ENCODE results near the gene ARMC8.

The ARMC8 gene

GRCh38 chr3:138289701-138290100 lies 102.6 kb downstream of the ARMC8 start:
- no peak for TF ChIP-seq CTCF (IDR thresholded peaks at IDR 0.05; ENCODE audit: low read depth, low read length)
- H3K9me3 ChIP-seq, result no peaks in the 10 kb centered on the region
- DNase-seq, result no peak
- H3K27me3 ChIP-seq, result no peaks in the 10 kb centered on the region
- peaks cover 36% of the 10 kb centered on the region for H3K36me3 ChIP-seq
- no peaks in the 10 kb centered on the region for H3K4me1 ChIP-seq
- no peak overlapping the region for H3K4me3 ChIP-seq (ENCODE audit: low read depth, low read length)

DNA sequence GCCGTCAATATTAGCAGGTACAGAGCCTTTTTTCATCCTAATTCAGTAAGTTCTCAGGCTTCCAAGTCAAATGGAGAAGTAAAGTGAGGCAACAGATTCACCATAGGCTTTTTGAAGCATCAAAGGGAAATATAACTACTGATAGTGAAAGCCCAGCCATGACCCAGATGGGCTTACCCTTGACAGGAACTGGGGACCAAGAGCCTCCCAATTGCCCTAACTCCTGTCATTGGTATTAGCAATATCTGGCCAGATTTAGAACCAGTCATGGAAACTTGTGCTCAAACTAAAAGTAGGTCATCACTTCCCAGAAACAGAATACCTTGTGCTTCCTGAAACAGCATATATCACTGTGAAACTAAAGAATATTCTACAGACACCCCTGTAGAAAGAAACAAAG lies 109.5 kb downstream of the ARMC8 start:
- DNase-seq, result no peak
- H3K36me3 ChIP-seq, result no peaks in the 10 kb centered on the region; the same call in 1 of the 2 replicates
- no peaks in the 10 kb centered on the region; the same call in 1 of the 2 replicates for H3K27me3 ChIP-seq
- no peaks in the 10 kb centered on the region for H3K4me1 ChIP-seq
- no peak for TF ChIP-seq CTCF (IDR thresholded peaks at IDR 0.05; ENCODE audit: low read depth, low read length)
- no peaks in the 10 kb centered on the region for H3K9me3 ChIP-seq
- no peak overlapping the region for H3K4me3 ChIP-seq (ENCODE audit: low read depth, low read length)

- Histone ChIP-seq H3K4me3 (ENCODE audit: low read depth, low read length) (no peak overlapping the region), H3K36me3 (no peaks in the 10 kb centered on the region; the same call in 1 of the 2 replicates), H3K27me3 (no peaks in the 10 kb centered on the region; the same call in 1 of the 2 replicates), H3K9me3 (no peaks in the 10 kb centered on the region), H3K4me1 (no peaks in the 10 kb centered on the region)
- no peak for DNase-seq
- TF ChIP-seq CTCF (IDR thresholded peaks at IDR 0.05; ENCODE audit: low read depth, low read length), result no peak
Measured at GRCh38 chr3:138297059-138297607, 110.0 kb downstream of the ARMC8 start.

DNA sequence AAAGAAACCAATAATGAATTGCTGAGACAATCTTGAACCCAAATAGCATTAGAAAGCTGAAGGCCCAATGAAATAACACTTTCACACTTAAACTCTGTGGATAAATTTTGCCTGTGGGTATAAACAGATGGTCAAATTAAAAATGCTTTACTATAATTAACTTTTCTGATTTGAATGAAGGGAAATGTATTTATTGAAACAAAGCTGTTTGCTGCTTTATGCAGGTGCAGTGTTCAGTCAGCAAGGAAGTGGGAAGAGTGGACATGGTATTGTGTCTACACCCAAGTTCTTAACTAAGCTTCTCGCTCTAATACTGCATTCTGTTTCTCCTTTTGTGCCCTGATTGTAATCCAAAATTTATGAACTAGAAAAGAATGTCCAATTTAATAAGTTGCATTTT lies 110.8 kb downstream of the ARMC8 start:
- H3K36me3 ChIP-seq, result no peaks in the 10 kb centered on the region
- no peaks in the 10 kb centered on the region for H3K9me3 ChIP-seq
- TF ChIP-seq CTCF (IDR thresholded peaks at IDR 0.05; ENCODE audit: low read depth, low read length), result no peak
- no peak for DNase-seq
- no peak overlapping the region for H3K4me3 ChIP-seq (ENCODE audit: low read depth, low read length)
- H3K27me3 ChIP-seq, result no peaks in the 10 kb centered on the region; the same call in 1 of the 2 replicates
- H3K4me1 ChIP-seq, result no peaks in the 10 kb centered on the region

DNA sequence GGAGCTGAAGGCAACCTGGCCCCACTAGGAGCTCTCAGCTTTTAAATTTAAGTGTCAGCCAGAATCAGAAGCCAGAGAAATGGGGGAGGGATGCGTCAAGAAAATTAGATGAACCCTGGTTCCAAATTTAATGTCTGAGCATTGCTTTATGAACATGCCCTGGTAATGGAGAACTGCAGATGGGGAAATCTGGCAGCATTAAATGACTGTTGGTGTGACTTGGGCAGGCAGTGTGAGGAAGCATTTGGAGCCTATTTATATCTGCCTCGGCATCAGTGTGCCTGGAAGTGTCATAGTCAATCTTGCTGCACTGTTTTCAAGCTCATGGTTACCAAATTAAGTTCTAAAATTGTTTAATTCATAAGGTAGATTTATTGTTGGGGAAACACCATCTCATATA lies 113.5 kb downstream of the ARMC8 start:
- no peak for DNase-seq
- Histone ChIP-seq H3K27me3 (no peaks in the 10 kb centered on the region; the same call in 1 of the 2 replicates), H3K36me3 (no peaks in the 10 kb centered on the region), H3K4me3 (ENCODE audit: low read depth, low read length) (no peak overlapping the region), H3K4me1 (no peaks in the 10 kb centered on the region), H3K9me3 (no peaks in the 10 kb centered on the region)
- no peak for TF ChIP-seq CTCF (IDR thresholded peaks at IDR 0.05; ENCODE audit: low read depth, low read length)

GRCh38 chr3:138303474-138303873 lies 116.4 kb downstream of the ARMC8 start:
- no peak for DNase-seq

More at GRCh38 chr3:138303474-138303873, 116.4 kb downstream of the ARMC8 start:
- no peaks in the 10 kb centered on the region for H3K4me1 ChIP-seq
- H3K36me3 ChIP-seq, result no peaks in the 10 kb centered on the region
- no peak overlapping the region for H3K4me3 ChIP-seq (ENCODE audit: low read depth, low read length)
- H3K27me3 ChIP-seq, result no peaks in the 10 kb centered on the region; the same call in 1 of the 2 replicates
- no peaks in the 10 kb centered on the region for H3K9me3 ChIP-seq
- TF ChIP-seq CTCF (IDR thresholded peaks at IDR 0.05; ENCODE audit: low read depth, low read length), result no peak
